ENCODE measurements around the gene INSRR. TPM values are rescaled to one million over a fixed set of nuclear protein-coding genes. Genes with fewer than 3 reads are reported as not detected.

INSRR gene
- total RNA-seq, 1 donor from 2014 or later, result not detected

- DNase-seq (ENCODE audit: low read depth), result no peak
- no peak overlapping the region for H3K4me3 ChIP-seq (ENCODE audit: low read depth, low read length)
- TF ChIP-seq, protein P1, sequence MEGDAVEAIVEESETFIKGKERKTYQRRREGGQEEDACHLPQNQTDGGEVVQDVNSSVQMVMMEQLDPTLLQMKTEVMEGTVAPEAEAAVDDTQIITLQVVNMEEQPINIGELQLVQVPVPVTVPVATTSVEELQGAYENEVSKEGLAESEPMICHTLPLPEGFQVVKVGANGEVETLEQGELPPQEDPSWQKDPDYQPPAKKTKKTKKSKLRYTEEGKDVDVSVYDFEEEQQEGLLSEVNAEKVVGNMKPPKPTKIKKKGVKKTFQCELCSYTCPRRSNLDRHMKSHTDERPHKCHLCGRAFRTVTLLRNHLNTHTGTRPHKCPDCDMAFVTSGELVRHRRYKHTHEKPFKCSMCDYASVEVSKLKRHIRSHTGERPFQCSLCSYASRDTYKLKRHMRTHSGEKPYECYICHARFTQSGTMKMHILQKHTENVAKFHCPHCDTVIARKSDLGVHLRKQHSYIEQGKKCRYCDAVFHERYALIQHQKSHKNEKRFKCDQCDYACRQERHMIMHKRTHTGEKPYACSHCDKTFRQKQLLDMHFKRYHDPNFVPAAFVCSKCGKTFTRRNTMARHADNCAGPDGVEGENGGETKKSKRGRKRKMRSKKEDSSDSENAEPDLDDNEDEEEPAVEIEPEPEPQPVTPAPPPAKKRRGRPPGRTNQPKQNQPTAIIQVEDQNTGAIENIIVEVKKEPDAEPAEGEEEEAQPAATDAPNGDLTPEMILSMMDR (conservative IDR thresholded peaks at IDR 0.05; ENCODE audit: low read depth, low read length), result no peak
Measured at GRCh38 chr1:156898161-156898566, 39.2 kb upstream of the INSRR start.

DNA sequence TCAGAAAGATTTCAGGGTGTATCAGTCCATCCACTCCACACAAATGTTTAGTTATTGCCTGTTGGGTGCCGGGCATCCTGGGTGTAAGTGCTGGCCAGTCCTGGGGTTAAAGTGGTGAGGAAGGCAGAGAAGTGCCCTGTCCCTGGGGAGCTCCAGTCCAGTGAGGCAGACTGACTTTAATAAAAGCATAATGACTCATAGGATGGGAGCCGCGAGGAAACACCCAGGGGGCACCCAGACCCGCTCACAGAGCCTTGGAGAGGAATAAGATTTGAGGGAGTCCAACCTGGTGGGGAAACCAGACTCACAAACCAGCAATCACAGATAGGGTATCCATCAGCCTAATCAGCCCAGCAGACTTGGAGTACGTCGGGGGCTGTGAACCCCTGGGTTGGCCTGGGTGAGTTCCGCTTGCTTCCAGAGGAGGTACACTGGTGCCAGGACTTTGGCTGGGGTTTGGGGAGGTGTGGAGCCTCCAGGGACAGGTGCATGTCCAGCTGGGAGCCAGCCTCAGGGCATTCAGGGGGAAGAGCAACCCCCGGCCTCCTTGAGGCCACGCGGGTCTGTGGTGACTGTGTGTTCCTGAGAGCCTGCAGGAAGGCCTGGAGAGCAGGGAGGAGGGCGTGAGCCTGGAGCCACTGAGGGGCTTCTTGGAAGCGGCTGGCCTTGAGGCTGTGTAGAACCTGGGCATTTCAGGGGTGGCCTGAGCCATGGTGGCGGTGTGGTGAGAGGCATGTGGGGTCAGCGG, 38.3 kb upstream of the INSRR start:
- no peak for DNase-seq (ENCODE audit: low read depth)
- no peak overlapping the region for H3K4me3 ChIP-seq (ENCODE audit: low read depth, low read length)
- TF ChIP-seq, protein P1 (conservative IDR thresholded peaks at IDR 0.05; ENCODE audit: low read depth, low read length), result no peak

- H3K4me3 ChIP-seq (ENCODE audit: low read depth, low read length), result no peak overlapping the region
- TF ChIP-seq, protein P1 (conservative IDR thresholded peaks at IDR 0.05; ENCODE audit: low read depth, low read length), result no peak
- DNase-seq (ENCODE audit: low read depth), result peak; percentile 61
Measured at GRCh38 chr1:156896490-156897033, 37.6 kb upstream of the INSRR start.

GRCh38 chr1:156895927-156896326, 37.0 kb upstream of the INSRR start:
- DNase-seq (ENCODE audit: low read depth), result no peak
- TF ChIP-seq, protein P1 (conservative IDR thresholded peaks at IDR 0.05; ENCODE audit: low read depth, low read length), result no peak

GRCh38 chr1:156895455-156895812, 36.5 kb upstream of the INSRR start:
- DNase-seq (ENCODE audit: low read depth), result no peak
- H3K4me3 ChIP-seq (ENCODE audit: low read depth, low read length), result no peak overlapping the region

More at GRCh38 chr1:156895927-156896326, 37.0 kb upstream of the INSRR start:
- no peak overlapping the region for H3K4me3 ChIP-seq (ENCODE audit: low read depth, low read length)

GRCh38 chr1:156894711-156895454, 36.0 kb upstream of the INSRR start:
- TF ChIP-seq, protein P1 (conservative IDR thresholded peaks at IDR 0.05; ENCODE audit: low read depth, low read length), result no peak
- H3K4me3 ChIP-seq (ENCODE audit: low read depth, low read length), result no peak overlapping the region

More at GRCh38 chr1:156895455-156895812, 36.5 kb upstream of the INSRR start:
- TF ChIP-seq, protein P1 (conservative IDR thresholded peaks at IDR 0.05; ENCODE audit: low read depth, low read length), result no peak

More at GRCh38 chr1:156894711-156895454, 36.0 kb upstream of the INSRR start:
- DNase-seq (ENCODE audit: low read depth), result no peak

All from epithelial cell of proximal tubule (primary cell).